ENCODE measurements around the gene TMEM145.

Gene TMEM145

DNA sequence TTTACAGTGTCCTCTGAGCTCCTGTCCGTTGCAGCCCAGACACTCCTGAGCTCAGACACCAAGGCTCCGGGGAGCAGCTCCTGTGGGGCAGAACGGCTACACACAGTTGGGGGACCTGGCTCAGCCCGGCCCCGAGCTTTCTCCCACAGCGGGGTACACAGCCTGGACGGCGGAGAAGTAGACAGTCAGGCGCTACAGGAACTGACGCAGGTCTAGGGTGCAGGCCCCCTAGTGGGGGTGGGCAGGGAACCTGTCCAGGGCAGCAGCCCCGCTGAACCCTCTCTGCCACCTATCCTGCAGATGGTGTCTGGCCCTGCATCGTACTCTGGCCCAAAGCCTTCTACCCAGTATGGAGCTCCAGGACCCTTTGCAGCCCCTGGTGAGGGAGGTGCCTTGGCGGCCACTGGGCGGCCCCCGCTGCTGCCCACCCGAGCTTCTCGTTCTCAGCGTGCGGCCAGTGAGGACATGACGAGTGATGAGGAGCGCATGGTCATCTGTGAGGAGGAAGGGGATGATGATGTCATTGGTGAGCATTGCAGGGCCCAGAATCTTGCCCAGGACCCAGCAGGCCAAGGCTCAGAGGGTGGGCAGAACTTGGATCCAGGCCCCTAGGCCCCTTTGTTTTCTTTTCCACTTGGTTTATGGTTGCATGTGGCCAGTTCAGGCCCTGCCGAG lies 24.1 kb upstream of the TMEM145 start:
- no peak for DNase-seq (ENCODE audit: low read depth)

DNA sequence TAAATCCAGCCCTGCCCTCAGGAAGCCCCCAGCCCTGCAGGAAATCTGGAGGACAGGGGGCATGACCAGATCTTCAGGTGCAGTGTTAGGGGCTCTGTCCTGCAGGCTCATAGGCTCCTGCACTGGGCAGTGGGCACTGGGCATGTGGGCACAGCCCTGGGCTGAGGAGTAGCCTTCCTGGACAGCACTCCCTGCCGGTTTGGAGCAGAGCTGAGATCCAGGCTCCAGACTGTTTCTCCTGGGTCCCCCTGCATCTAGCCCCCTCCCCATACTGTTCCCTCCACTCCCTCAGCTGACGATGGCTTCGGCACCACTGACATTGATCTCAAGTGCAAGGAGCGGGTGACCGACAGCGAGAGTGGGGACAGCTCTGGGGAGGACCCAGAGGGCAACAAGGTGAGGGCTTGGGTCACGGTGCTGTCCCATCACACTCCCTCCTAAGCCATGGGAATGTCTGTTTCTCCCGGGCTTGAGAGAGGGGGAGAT lies 23.5 kb upstream of the TMEM145 start:
- no peak for DNase-seq (ENCODE audit: low read depth)

DNA sequence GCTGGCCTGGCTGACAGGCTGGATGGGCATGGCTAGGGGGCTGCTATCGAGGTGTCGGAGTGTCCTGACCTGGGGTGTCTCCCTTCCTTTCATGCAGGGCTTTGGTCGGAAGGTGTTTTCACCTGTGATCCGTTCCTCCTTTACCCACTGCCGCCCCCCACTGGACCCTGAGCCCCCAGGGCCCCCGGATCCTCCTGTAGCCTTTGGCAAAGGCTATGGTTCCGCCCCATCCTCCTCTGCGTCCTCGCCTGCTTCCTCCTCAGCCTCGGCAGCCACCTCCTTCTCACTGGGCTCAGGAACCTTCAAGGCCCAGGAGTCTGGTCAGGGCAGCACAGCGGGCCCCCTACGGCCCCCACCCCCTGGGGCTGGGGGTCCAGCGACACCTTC lies 23.0 kb upstream of the TMEM145 start:
- DNase-seq (ENCODE audit: low read depth) = no peak

- peak; percentile 56 for DNase-seq (ENCODE audit: low read depth)
These were observed 22.3 kb upstream of the TMEM145 start for GRCh38 chr19:42290523-42291434.

GRCh38 chr19:42291435-42291810 lies 21.7 kb upstream of the TMEM145 start:
- DNase-seq (ENCODE audit: low read depth) = no peak

GRCh38 chr19:42292042-42292960 lies 20.8 kb upstream of the TMEM145 start:
- DNase-seq (ENCODE audit: low read depth) = no peak

GRCh38 chr19:42292963-42293362 lies 20.1 kb upstream of the TMEM145 start:
- DNase-seq (ENCODE audit: low read depth) = no peak

GRCh38 chr19:42293540-42293939 lies 19.6 kb upstream of the TMEM145 start:
- no peak for DNase-seq (ENCODE audit: low read depth)

DNA sequence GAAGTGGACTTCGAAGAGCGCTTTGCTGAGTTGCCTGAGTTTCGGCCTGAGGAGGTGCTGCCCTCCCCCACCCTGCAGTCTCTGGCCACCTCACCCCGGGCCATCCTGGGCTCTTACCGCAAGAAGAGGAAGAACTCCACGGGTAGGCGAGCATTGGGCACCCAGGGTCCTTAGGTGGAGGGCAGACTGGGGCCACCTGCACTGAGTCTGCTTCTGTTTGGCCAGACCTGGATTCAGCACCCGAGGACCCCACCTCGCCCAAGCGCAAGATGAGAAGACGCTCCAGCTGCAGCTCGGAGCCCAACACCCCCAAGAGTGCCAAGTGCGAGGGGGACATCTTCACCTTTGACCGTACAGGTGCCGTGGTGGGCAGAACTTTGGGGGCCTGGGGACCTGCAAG lies 19.2 kb upstream of the TMEM145 start:
- no peak for DNase-seq (ENCODE audit: low read depth)

DNA sequence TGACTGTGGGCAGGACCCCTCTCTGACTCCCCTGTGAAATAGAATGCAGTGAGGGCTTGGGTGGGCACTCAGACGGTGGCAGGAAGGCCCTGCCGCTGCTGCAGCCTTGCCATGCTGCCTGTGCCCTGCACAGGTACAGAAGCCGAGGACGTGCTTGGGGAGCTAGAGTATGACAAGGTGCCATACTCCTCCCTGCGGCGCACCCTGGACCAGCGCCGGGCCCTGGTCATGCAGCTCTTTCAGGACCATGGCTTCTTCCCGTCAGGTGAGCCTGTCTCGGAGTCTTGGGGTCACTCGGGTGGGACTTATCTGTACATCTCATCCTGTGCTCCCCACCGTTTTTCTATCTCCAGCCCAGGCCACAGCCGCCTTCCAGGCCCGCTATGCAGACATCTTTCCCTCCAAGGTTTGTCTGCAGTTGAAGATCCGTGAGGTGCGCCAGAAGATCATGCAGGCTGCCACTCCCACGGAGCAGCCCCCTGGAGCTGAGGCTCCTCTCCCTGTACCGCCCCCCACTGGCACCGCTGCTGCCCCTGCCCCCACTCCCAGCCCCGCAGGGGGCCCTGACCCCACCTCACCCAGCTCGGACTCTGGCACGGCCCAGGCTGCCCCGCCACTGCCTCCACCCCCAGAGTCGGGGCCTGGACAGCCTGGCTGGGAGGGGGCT lies 18.5 kb upstream of the TMEM145 start:
- DNase-seq (ENCODE audit: low read depth) = no peak

DNA sequence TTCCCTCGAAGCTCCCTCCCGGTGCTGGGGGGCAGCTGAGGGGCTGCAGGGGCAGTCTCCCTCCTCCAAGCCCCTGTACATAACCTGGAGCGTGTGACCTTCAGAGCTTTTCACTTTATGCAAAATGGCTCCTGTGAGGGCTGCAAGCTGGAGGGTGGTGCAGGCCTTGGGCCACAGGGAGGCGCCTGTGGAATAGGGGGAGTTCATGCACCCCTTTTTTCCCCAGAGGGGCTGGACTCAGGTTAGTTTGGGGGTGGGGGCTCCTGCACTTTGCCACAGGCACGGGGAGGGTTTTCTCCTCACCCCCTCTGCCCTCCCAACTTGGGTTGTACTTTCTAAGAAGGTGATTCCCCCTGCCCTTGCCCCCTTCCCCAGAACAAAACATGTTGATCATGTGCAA lies 17.8 kb upstream of the TMEM145 start:
- no peak for DNase-seq (ENCODE audit: low read depth)

DNA sequence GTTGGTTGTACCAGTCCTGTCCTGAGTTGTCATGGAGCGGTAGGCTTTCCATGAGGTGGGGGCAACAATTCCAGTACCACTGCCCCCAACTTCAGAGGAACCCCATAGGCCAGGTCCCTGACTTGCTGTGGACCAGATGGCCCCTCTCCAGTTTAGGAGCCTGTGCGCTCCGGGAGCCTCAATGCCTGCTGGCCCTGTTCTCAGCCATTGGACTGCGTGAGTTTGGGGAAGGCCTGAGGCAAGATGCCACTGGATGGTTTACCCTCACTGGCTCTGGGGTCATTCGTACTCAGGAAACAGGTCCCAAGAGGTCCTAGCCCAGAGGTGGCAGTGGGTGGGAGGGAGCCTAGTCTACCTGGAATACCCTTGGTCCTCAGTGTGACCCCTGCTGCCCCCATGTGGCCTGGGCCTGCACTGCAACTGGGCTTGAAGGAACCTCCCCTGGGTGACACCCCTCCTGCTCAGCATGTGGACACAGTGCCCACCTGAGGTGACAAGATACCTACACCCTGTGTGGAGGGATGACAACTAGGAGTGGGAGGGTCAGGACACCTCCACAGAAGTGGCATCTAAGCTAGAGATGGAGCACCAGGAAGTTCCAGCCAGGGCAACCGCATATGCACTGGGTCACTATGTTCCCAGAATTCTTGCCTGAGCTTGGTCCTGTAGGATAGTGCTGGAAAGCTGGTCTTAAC lies 17.1 kb upstream of the TMEM145 start:
- peak; percentile 82 for DNase-seq (ENCODE audit: low read depth)

DNA sequence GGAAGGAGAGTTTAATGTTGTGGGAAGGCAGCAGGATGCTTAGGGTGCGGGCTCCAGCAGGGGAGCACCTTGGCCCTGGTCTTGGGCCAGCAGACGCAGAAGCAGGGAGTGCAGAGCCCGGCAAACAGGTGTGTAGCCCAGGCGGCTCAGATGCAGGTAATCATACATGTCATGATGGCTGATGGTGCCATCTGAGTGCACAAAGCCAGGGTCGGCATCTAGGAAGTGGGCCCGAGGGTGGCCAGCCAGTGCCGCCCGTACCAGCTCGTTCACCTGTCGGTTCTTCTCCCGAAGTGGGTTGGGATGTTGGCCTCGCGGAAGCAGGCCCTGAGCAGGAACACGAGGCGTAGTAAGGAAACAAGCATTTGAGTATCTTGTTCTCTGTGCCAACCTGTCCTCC lies 16.1 kb upstream of the TMEM145 start:
- DNase-seq (ENCODE audit: low read depth) = no peak

- no peak for DNase-seq (ENCODE audit: low read depth)
These were observed 11.4 kb upstream of the TMEM145 start, which contains the start of gene PRR19 for GRCh38 chr19:42301646-42302203. Gene PRR19 (plus strand): TSS chr19:42302132. CDS start chr19:42309585, 7,453 bp downstream.

GRCh38 chr19:42303101-42303464 lies 10.0 kb upstream of the TMEM145 start:
- DNase-seq (ENCODE audit: low read depth) = no peak

DNA sequence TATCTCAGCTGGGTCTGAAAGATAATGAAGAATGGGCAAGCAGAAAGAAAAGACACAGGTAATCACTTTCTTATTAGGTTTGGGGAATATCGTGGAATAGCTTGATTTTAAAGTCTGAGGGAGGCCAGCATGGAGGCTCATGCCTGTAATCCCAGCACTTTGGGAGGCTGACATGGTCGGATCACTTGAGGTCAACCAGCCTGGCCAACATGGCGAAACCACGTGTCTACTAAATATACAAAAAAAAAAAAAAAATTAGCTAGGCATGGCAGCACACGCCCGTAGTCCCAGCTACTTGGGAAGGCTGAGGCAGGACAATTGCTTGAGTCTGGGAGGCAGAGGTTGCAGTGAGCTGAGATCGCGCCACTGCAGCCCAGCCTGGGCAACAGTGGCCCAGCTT lies 9.2 kb upstream of the TMEM145 start:
- no peak for DNase-seq (ENCODE audit: low read depth)

DNA sequence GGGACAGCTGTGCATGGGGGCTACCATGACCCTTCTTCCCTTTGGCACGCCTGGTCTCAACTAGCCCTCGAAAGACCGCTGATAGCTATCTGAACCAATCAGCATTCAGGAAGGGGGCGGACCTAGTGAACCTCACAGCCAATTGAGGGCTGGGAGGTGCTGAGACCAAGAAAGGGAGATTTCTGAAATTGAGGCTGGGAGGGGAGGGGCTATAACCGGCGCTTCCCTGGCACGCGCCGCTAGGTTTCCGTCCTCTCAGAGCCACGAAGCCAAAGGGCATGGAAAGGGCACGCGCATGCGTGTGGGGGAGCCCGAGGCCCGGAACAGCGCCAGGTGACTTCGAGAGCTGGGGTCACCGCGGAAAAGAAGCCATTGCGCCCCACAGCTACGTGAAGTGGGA lies 6.5 kb upstream of the TMEM145 start:
- no peak for DNase-seq (ENCODE audit: low read depth)

DNA sequence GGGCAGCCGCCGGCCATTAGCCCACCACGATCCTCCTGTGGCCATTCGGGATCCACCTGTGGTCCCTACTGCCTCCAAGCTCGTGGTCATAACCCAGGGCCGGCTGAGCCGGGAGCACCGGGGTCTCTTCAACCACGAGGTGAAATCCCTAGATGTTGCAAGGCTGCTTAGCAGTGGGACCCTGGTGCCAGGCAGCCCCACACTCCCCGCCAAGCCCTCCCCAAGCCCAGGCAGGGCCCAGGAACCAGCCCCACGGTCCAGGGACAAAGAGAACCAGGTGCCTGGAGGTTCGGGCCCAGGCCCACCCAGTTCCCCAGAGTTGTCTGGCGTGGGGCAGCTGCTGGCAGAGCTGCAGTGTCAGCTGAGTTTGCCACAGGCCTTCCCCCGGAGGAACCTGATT lies 3.4 kb upstream of the TMEM145 start:
- no peak for DNase-seq (ENCODE audit: low read depth)

DNA sequence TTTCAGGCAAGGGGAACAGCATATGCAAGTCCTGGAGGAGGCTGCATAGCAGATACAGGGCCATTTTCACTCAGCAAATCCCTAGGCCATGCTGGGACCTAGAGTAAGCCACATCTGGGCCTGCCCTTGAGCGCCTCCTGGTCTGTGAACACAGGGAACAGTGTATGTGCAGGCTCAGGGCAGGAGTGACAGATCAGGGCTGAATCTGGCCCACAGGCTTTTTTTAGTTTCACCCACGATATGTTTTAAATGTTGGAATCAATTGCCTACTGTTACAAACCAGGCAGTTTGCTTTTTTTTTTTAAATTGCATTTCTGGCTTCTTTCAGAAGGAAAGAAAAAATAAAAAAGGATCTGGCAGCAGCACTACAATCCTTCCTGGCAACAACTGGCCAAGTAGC lies 1.5 kb upstream of the TMEM145 start:
- DNase-seq (ENCODE audit: low read depth) = no peak

GRCh38 chr19:42312370-42312769 lies 739 bp upstream of the TMEM145 start:
- no peak for DNase-seq (ENCODE audit: low read depth)

Data from T follicular helper cell (primary cell).